Kidney epithelial cell (primary cell): ENCODE measurements around the gene ASTN1. TPM values are rescaled to one million over a fixed set of nuclear protein-coding genes. Genes with fewer than 3 reads are reported as not detected.

ENCODE experiments used
- DNase-seq: peaks from one replicate; pipeline ENCODE4 v3.0.0-alpha.2; 2010; ENCODE audit warnings: low read depth
- H3K27me3 ChIP-seq: 2 replicates; pipeline ENCODE4 v1.6.0; 2011; ENCODE audit warnings: low read length; ENCODE audit not compliant: control insufficient read depth, insufficient read depth
- H3K36me3 ChIP-seq: 2 replicates; pipeline ENCODE4 v1.5.1; 2011; ENCODE audit warnings: low read length; ENCODE audit not compliant: control insufficient read depth, insufficient read depth
- H3K4me3 ChIP-seq: 2 replicates; pipeline ENCODE4 v1.5.1; 2011; ENCODE audit warnings: low read depth, mild to moderate bottlenecking, control low read depth, low read length
- CTCF ChIP-seq: IDR thresholded peaks from 2 replicates; pipeline ENCODE4 v1.5.1; 2011; ENCODE audit warnings: mild to moderate bottlenecking, moderate library complexity, low read length, control low read depth, inconsistent platforms; ENCODE audit not compliant: insufficient read depth, poor library complexity, severe bottlenecking
- total RNA-seq: library from RNA; depleted of rRNA; stranded (reverse); fragments of >200 nt; gene quantifications from 2 replicates; pipeline ENCODE4 v1.2.3, GENCODE V29; 2015

The ASTN1 gene
- total RNA-seq, 1 donor from 2014 or later = 0.21 TPM

DNA sequence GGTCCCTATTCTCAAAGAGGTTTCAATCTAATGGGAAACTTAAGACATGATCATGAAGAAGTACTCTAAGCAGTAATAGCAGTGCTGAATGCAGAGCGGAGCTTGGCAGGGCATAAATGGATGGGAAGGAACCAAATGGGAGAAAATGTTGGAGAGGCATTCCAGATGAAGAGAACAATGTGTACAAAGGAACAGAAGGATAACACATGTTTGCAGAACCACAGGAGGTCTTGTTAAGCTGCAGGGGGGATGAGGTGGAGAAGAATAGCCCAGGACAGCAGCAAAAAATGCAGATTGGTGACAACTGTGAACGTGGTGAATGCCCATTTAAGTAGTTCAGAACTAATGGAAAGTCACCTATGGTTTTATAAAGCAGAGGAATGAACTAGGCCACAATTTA, 99.1 kb downstream of the ASTN1 start:
- no peak for TF ChIP-seq CTCF
- H3K4me3 ChIP-seq = no peak overlapping the region
- no peak for DNase-seq
- H3K27me3 ChIP-seq = no peaks in the 10 kb centered on the region
- no peaks in the 10 kb centered on the region for H3K36me3 ChIP-seq

GRCh38 chr1:177063648-177064047, 100.9 kb downstream of the ASTN1 start:
- H3K27me3 ChIP-seq = no peaks in the 10 kb centered on the region
- no peak overlapping the region for H3K4me3 ChIP-seq
- no peak for DNase-seq
- no peaks in the 10 kb centered on the region for H3K36me3 ChIP-seq
- TF ChIP-seq CTCF = no peak

GRCh38 chr1:177054542-177054941, 110.0 kb downstream of the ASTN1 start:
- no peak for DNase-seq
- no peak for TF ChIP-seq CTCF
- Histone ChIP-seq H3K4me3 (no peak overlapping the region), H3K36me3 (no peaks in the 10 kb centered on the region), H3K27me3 (no peaks in the 10 kb centered on the region)

GRCh38 chr1:177053648-177054047, 110.9 kb downstream of the ASTN1 start:
- TF ChIP-seq CTCF = no peak
- Histone ChIP-seq H3K4me3 (no peak overlapping the region), H3K27me3 (no peaks in the 10 kb centered on the region), H3K36me3 (no peaks in the 10 kb centered on the region)
- no peak for DNase-seq

DNA sequence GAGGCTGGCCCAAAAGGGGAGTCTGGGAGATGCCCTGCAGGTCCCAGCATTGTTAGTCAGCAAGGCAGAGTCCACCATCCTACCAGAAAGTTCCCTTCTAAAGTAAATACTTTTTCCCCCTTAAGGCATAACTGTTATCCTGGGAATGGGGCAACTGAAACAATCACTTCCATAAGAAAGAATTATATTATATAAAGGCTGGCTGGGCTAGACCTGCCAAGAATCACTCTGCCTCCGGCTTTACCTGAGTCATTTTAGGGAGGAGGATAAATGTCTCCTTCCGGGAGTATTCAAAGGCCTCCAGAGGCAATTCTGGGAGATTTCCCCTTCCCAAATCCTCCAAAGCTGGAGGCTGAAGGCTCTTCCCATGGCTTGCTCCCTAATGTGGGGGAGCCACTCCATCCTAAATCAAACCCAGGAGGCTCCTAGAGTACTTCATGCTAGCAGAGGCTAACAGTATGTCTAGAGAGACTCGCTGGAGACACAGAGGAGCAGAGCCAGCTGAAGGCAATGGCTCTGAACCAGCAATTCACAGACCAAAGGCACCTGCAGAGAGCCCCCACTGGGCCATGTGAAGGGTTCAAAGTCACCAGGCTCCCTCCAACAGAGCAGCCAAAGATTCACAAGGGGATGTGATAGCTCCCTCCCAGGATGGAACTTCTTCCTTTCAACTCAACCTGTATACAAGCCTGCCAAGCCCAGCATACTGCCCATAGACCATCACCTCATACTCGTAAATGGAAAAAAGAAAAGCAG, 116.0 kb downstream of the ASTN1 start:
- no peaks in the 10 kb centered on the region for H3K27me3 ChIP-seq
- no peaks in the 10 kb centered on the region for H3K36me3 ChIP-seq
- no peak overlapping the region for H3K4me3 ChIP-seq
- no peak for DNase-seq
- TF ChIP-seq CTCF = no peak

DNA sequence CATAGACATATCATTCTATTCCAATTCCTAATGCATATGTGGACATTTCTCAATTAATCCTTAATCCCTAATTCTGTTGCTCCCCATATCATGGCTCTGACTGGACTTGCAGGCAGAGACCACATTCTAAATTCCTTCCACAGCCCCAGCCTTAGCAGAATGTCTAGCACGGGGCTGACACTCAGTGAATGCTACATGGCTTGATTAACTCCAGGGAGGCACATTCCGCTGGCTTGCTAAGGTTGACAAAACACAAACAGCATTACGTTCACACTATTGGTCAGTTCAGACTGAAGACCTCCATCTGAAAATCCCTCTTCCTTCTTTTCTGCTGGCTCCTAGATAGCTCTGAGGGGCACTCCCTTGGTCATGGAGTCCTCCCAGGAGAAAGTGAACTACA, 119.4 kb downstream of the ASTN1 start:
- no peaks in the 10 kb centered on the region for H3K27me3 ChIP-seq
- no peak overlapping the region for H3K4me3 ChIP-seq
- TF ChIP-seq CTCF = no peak
- no peak for DNase-seq
- H3K36me3 ChIP-seq = no peaks in the 10 kb centered on the region
